Neuron (in vitro differentiated cells): ENCODE results near the gene GPR6.

Source experiments
- H2AFZ ChIP-seq: one replicate; pipeline ENCODE4 v1.6.1; 2013; ENCODE audit warnings: low read depth, mild to moderate bottlenecking, inconsistent platforms, low read length, moderate library complexity
- H3K27me3 ChIP-seq: one replicate; pipeline ENCODE4 v1.6.1; 2013; ENCODE audit warnings: low read length; ENCODE audit not compliant: insufficient read depth
- H3K36me3 ChIP-seq: one replicate; pipeline ENCODE4 v1.6.1; 2013; ENCODE audit warnings: low read length; ENCODE audit not compliant: insufficient read depth
- H3K4me1 ChIP-seq: one replicate; pipeline ENCODE4 v1.6.1; 2013; ENCODE audit warnings: low read length; ENCODE audit not compliant: insufficient read depth
- H3K4me3 ChIP-seq: 2 replicates; pipeline ENCODE4 v1.5.1; 2013; ENCODE audit warnings: mild to moderate bottlenecking, low read length, moderate library complexity
- H3K9me3 ChIP-seq: one replicate; pipeline ENCODE4 v1.6.1; 2013; ENCODE audit warnings: low read length

GPR6 gene

GRCh38 chr6:109966299-109966698, 11.8 kb upstream of the GPR6 start:
- Histone ChIP-seq H3K4me1 (peaks cover 1% of the 10 kb centered on the region), H3K36me3 (no peaks in the 10 kb centered on the region), H3K9me3 (no peaks in the 10 kb centered on the region), H3K4me3 (no peak overlapping the region), H3K27me3 (peaks cover 4% of the 10 kb centered on the region), H2AFZ (no peak overlapping the region)

GRCh38 chr6:109977791-109978173, 329 bp upstream of the GPR6 start:
- peaks cover 3% of the 10 kb centered on the region for H3K4me1 ChIP-seq
- peaks cover 39% of the 10 kb centered on the region for H3K27me3 ChIP-seq
- H3K36me3 ChIP-seq = no peaks in the 10 kb centered on the region
- H2AFZ ChIP-seq = peak overlapping the region; percentile 51
- H3K4me3 ChIP-seq = peak overlapping the region; percentile 41
- H3K9me3 ChIP-seq = no peaks in the 10 kb centered on the region

- peaks cover 36% of the 10 kb centered on the region for H3K27me3 ChIP-seq
Observed at GRCh38 chr6:109979033-109979921, 1.2 kb downstream of the GPR6 start.

GRCh38 chr6:109984410-109984809, 6.3 kb downstream of the GPR6 start:
- Histone ChIP-seq H2AFZ (no peak overlapping the region), H3K9me3 (no peaks in the 10 kb centered on the region), H3K4me3 (no peak overlapping the region), H3K36me3 (no peaks in the 10 kb centered on the region), H3K4me1 (no peaks in the 10 kb centered on the region), H3K27me3 (peaks cover 15% of the 10 kb centered on the region)

More at GRCh38 chr6:109979033-109979921, 1.2 kb downstream of the GPR6 start:
- Histone ChIP-seq H3K36me3 (no peaks in the 10 kb centered on the region), H3K4me3 (no peak overlapping the region), H2AFZ (no peak overlapping the region), H3K4me1 (peaks cover 3% of the 10 kb centered on the region), H3K9me3 (no peaks in the 10 kb centered on the region)

GRCh38 chr6:109987196-109987595, 9.1 kb downstream of the GPR6 start:
- Histone ChIP-seq H3K9me3 (no peaks in the 10 kb centered on the region), H2AFZ (no peak overlapping the region), H3K36me3 (no peaks in the 10 kb centered on the region), H3K4me3 (no peak overlapping the region), H3K27me3 (peaks cover 8% of the 10 kb centered on the region), H3K4me1 (no peaks in the 10 kb centered on the region)

GRCh38 chr6:109991201-109992101, 13.3 kb downstream of the GPR6 start:
- Histone ChIP-seq H3K4me1 (no peaks in the 10 kb centered on the region), H2AFZ (no peak overlapping the region), H3K36me3 (no peaks in the 10 kb centered on the region), H3K27me3 (peaks cover 9% of the 10 kb centered on the region), H3K4me3 (no peak overlapping the region), H3K9me3 (no peaks in the 10 kb centered on the region)

GRCh38 chr6:109998159-109998785, 20.2 kb downstream of the GPR6 start:
- H3K36me3 ChIP-seq = no peaks in the 10 kb centered on the region

GRCh38 chr6:109999740-110000139, 21.6 kb downstream of the GPR6 start:
- Histone ChIP-seq H3K9me3 (no peaks in the 10 kb centered on the region), H3K4me3 (no peak overlapping the region), H3K36me3 (no peaks in the 10 kb centered on the region), H3K27me3 (peaks cover 1% of the 10 kb centered on the region), H3K4me1 (no peaks in the 10 kb centered on the region), H2AFZ (no peak overlapping the region)

More at GRCh38 chr6:109998159-109998785, 20.2 kb downstream of the GPR6 start:
- Histone ChIP-seq H3K27me3 (peaks cover 3% of the 10 kb centered on the region), H3K9me3 (no peaks in the 10 kb centered on the region), H2AFZ (no peak overlapping the region), H3K4me1 (no peaks in the 10 kb centered on the region), H3K4me3 (no peak overlapping the region)

GRCh38 chr6:110002676-110003075, 24.6 kb downstream of the GPR6 start:
- H3K4me3 ChIP-seq = no peak overlapping the region
- H3K9me3 ChIP-seq = no peaks in the 10 kb centered on the region
- no peaks in the 10 kb centered on the region for H3K4me1 ChIP-seq
- no peaks in the 10 kb centered on the region for H3K36me3 ChIP-seq
- H3K27me3 ChIP-seq = no peaks in the 10 kb centered on the region
- H2AFZ ChIP-seq = no peak overlapping the region

GRCh38 chr6:110013386-110013785, 35.3 kb downstream of the GPR6 start:
- peaks cover 4% of the 10 kb centered on the region for H3K4me1 ChIP-seq
- H3K27me3 ChIP-seq = no peaks in the 10 kb centered on the region
- H2AFZ ChIP-seq = no peak overlapping the region
- no peaks in the 10 kb centered on the region for H3K9me3 ChIP-seq
- no peaks in the 10 kb centered on the region for H3K36me3 ChIP-seq
- no peak overlapping the region for H3K4me3 ChIP-seq

GRCh38 chr6:110015206-110015605, 37.1 kb downstream of the GPR6 start:
- Histone ChIP-seq H3K9me3 (no peaks in the 10 kb centered on the region), H2AFZ (no peak overlapping the region), H3K4me3 (no peak overlapping the region), H3K36me3 (no peaks in the 10 kb centered on the region), H3K27me3 (no peaks in the 10 kb centered on the region), H3K4me1 (peaks cover 4% of the 10 kb centered on the region)

- H3K4me3 ChIP-seq = no peak overlapping the region
Observed at GRCh38 chr6:110017306-110017705, 39.2 kb downstream of the GPR6 start.

GRCh38 chr6:110017946-110018345, 39.8 kb downstream of the GPR6 start:
- no peak overlapping the region for H3K4me3 ChIP-seq
- H2AFZ ChIP-seq = no peak overlapping the region

More at GRCh38 chr6:110017306-110017705, 39.2 kb downstream of the GPR6 start:
- no peaks in the 10 kb centered on the region for H3K36me3 ChIP-seq
- no peaks in the 10 kb centered on the region for H3K27me3 ChIP-seq
- no peak overlapping the region for H2AFZ ChIP-seq
- no peaks in the 10 kb centered on the region for H3K9me3 ChIP-seq
- H3K4me1 ChIP-seq = peaks cover 4% of the 10 kb centered on the region

More at GRCh38 chr6:110017946-110018345, 39.8 kb downstream of the GPR6 start:
- H3K4me1 ChIP-seq = peaks cover 4% of the 10 kb centered on the region
- no peaks in the 10 kb centered on the region for H3K9me3 ChIP-seq
- H3K36me3 ChIP-seq = no peaks in the 10 kb centered on the region
- no peaks in the 10 kb centered on the region for H3K27me3 ChIP-seq
